Measurements from ENCODE around the gene FGGY. TPM values are rescaled to one million over a fixed set of nuclear protein-coding genes. Genes with fewer than 3 reads are reported as not detected.

Gene FGGY
- total RNA-seq, 1 donor from 2014 or later = 18.2 TPM

GRCh38 chr1:59568158-59568935 lies 271.5 kb downstream of the FGGY start:
- Mint-ChIP-seq H3K4me1 (ENCODE audit: low read depth) (no peaks in the 10 kb centered on the region), H3K27me3 (no peaks in the 10 kb centered on the region), H3K4me3 (ENCODE audit: low read depth) (no peak overlapping the region), H3K9me3 (ENCODE audit: low read depth) (no peaks in the 10 kb centered on the region), H3K36me3 (ENCODE audit: insufficient read depth) (no peaks in the 10 kb centered on the region), H3K27ac (no peak overlapping the region)
- no peak for DNase-seq (ENCODE audit: low spot score, unreplicated experiment)
- TF ChIP-seq CTCF (IDR thresholded peaks at IDR 0.05; ENCODE audit: unreplicated experiment) = no peak

- Mint-ChIP-seq H3K36me3 (ENCODE audit: insufficient read depth) (peaks cover 4% of the 10 kb centered on the region), H3K27me3 (no peaks in the 10 kb centered on the region), H3K4me1 (ENCODE audit: low read depth) (no peaks in the 10 kb centered on the region), H3K9me3 (ENCODE audit: low read depth) (peaks cover 5% of the 10 kb centered on the region), H3K4me3 (ENCODE audit: low read depth) (no peak overlapping the region), H3K27ac (no peak overlapping the region)
- no peak for TF ChIP-seq CTCF (IDR thresholded peaks at IDR 0.05; ENCODE audit: unreplicated experiment)
- DNase-seq (ENCODE audit: low spot score, unreplicated experiment) = no peak
Observed at GRCh38 chr1:59569198-59569597, 272.3 kb downstream of the FGGY start.

- Mint-ChIP-seq H3K9me3 (ENCODE audit: low read depth) (peaks cover 7% of the 10 kb centered on the region), H3K27me3 (no peaks in the 10 kb centered on the region)
Observed at GRCh38 chr1:59570524-59570923, 273.6 kb downstream of the FGGY start.

GRCh38 chr1:59574085-59574484 lies 277.2 kb downstream of the FGGY start:
- Mint-ChIP-seq H3K9me3 (ENCODE audit: low read depth) (peaks cover 10% of the 10 kb centered on the region), H3K4me3 (ENCODE audit: low read depth) (no peak overlapping the region)

More at GRCh38 chr1:59570524-59570923, 273.6 kb downstream of the FGGY start:
- peaks cover 5% of the 10 kb centered on the region for H3K36me3 Mint-ChIP-seq (ENCODE audit: insufficient read depth)
- H3K4me1 Mint-ChIP-seq (ENCODE audit: low read depth) = no peaks in the 10 kb centered on the region
- no peak for DNase-seq (ENCODE audit: low spot score, unreplicated experiment)
- H3K27ac Mint-ChIP-seq = no peak overlapping the region
- H3K4me3 Mint-ChIP-seq (ENCODE audit: low read depth) = no peak overlapping the region
- TF ChIP-seq CTCF (IDR thresholded peaks at IDR 0.05; ENCODE audit: unreplicated experiment) = no peak

GRCh38 chr1:59577774-59578173 lies 280.9 kb downstream of the FGGY start:
- DNase-seq (ENCODE audit: low spot score, unreplicated experiment) = no peak
- H3K4me3 Mint-ChIP-seq (ENCODE audit: low read depth) = no peak overlapping the region
- no peaks in the 10 kb centered on the region for H3K4me1 Mint-ChIP-seq (ENCODE audit: low read depth)
- H3K36me3 Mint-ChIP-seq (ENCODE audit: insufficient read depth) = peaks cover 5% of the 10 kb centered on the region
- no peak overlapping the region for H3K27ac Mint-ChIP-seq
- peaks cover 10% of the 10 kb centered on the region for H3K9me3 Mint-ChIP-seq (ENCODE audit: low read depth)
- no peaks in the 10 kb centered on the region for H3K27me3 Mint-ChIP-seq
- no peak for TF ChIP-seq CTCF (IDR thresholded peaks at IDR 0.05; ENCODE audit: unreplicated experiment)

More at GRCh38 chr1:59574085-59574484, 277.2 kb downstream of the FGGY start:
- no peaks in the 10 kb centered on the region for H3K27me3 Mint-ChIP-seq
- H3K4me1 Mint-ChIP-seq (ENCODE audit: low read depth) = no peaks in the 10 kb centered on the region
- H3K36me3 Mint-ChIP-seq (ENCODE audit: insufficient read depth) = peaks cover 5% of the 10 kb centered on the region
- H3K27ac Mint-ChIP-seq = no peak overlapping the region
- TF ChIP-seq CTCF (IDR thresholded peaks at IDR 0.05; ENCODE audit: unreplicated experiment) = no peak
- no peak for DNase-seq (ENCODE audit: low spot score, unreplicated experiment)
